NOMO-1 treated with dmso at 0.1 percent for 144 hours (cell line): ENCODE data around the gene DCP2.

ENCODE experiments used
- DNase-seq: peaks from one replicate; lab custom pipeline; 2025; ENCODE audit not compliant: unreplicated experiment; lab: John Stamatoyannopoulos, UW

DCP2 gene

DNA sequence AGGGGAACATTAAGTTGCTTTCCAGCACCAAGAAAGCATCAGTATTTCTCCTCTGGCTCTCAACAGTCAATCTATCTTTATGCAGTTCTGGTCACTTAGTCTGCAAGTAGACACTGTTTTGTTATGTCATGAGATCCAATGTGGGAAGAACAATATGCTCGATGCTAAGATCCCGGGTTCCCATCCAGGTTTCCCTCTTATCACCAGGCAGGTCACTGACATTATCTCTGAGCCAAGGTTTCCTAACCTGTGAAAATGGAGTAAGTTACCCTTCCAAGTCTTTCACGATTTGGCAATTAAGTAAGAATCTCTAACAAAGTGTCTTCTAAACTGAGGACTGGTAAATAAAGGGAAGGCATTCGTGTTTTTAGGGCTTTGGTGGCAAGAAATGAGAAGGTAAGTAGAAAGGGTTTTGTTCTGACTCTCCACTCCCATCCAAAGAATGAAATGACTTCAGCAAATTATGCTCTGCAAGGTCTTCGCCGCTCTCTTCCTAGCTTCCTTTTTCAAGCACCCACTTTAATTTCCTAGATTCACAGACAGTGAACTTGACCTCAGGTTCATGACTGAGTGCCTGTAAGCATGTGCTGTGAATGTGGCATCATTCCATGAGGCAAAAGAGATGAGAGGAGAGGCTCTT, 86.4 kb downstream of the DCP2 start:
- no peak for DNase-seq

GRCh38 chr5:113063927-113064326, 87.3 kb downstream of the DCP2 start:
- no peak for DNase-seq

DNA sequence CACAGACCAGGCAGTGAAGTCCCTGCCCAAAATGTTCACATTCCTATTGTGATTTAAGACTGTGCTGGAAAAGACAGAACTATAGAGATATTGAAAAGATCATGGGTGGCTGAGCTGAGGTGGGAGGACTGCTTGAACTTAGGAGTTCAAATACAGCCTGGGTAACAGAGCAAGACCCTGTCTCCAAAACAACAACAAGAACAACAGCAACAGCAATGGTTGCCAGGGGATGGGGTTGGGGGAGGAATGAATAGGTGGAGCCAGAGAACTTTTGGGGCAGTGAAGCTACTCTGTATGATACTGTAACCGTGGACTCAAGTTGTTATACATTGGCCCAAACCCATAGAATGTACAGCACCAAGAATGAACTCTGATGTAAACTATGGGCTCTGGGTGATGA, 88.2 kb downstream of the DCP2 start:
- no peak for DNase-seq

DNA sequence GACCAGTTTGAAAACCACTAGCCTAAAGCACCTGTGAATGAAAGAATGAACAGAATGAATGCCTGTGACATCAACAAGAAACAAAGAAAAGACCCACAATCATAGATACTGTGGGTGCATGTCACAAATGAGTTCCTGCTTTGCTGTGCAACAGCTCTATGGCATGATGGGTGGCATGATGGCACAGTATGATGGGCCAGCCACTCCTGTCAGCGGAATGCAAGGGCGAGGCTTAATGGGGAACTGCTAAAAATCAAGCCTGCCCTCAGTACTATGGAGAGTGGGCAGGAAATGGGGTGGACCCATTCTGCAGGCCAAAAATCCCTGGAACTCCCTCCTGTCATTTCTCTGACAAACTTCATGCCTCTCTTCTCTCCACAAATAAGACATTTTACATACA, 89.0 kb downstream of the DCP2 start:
- no peak for DNase-seq

DNA sequence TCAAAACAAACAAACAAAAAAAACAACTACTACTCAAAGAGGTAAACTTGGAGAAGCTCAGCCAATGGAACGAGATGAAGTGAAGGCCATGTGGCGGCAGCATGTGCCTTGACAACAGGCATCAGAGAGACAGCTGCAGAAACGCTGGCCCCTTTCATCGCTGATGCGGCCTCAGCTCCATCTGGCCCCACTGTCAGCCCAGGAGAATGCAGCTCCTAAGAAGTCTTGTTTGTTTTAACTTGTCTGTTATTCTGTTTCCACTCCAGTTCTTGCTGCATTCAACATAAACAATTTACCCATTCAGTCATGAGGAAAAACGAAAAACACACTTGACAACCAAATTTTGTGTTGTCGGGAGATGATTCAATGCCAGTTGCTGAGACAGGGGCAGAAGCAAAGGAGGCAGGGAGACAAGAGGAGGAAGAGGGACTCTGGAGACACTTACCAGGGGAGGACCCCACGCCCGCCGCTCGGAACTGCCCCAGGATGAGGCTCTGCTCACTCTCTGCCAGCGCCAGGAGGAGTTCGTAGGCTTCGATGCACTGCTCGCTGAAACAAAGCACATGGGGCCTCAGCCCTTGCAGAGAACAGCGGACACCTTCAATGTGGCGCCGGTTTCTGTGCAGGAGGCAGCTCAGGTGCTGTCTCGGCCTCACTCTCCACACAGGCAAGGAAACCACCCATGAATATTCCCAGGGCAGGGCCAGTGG, 91.2 kb downstream of the DCP2 start:
- no peak for DNase-seq

GRCh38 chr5:113068559-113068958, 92.0 kb downstream of the DCP2 start:
- DNase-seq, result no peak
